Ascending aorta (tissue), 2 donors: ENCODE results near the gene RHBDF1. TPM values are rescaled to one million over a fixed set of nuclear protein-coding genes. Genes with fewer than 3 reads are reported as not detected.

Experiments
- DNase-seq, 2 donors: peaks; one replicate each; pipeline ENCODE4 v3.0.0-alpha.2; 2019; ENCODE audit warnings: low spot score in 2 of 2
- H3K27ac ChIP-seq, 2 donors: fragments of 200-600 bp; sonication (generic); one replicate each; pipeline ENCODE4 v1.5.1; 2016 to 2017; ENCODE audit warnings: mild to moderate bottlenecking in 1 of 2
- H3K27me3 ChIP-seq: fragments of 200-600 bp; sonication (generic); one replicate; pipeline ENCODE4 v1.5.1; 2017
- H3K36me3 ChIP-seq, 2 donors: fragments of 200-600 bp; sonication (generic); one replicate each; pipeline ENCODE4 v1.5.1; 2016
- H3K4me1 ChIP-seq, 2 donors: fragments of 200-600 bp; sonication (generic); one replicate each; pipeline ENCODE4 v1.5.1; 2016 to 2017; ENCODE audit warnings: mild to moderate bottlenecking in 1 of 2
- H3K4me3 ChIP-seq, 2 donors: fragments of 200-600 bp; sonication (generic); one replicate each; pipeline ENCODE4 v1.5.1; 2016 to 2017; ENCODE audit warnings: mild to moderate bottlenecking in 1 of 2
- H3K9me3 ChIP-seq, 2 donors: fragments of 200-600 bp; sonication (generic); one replicate each; pipeline ENCODE4 v1.5.1; 2016
- intact Hi-C: fragments of 100-400 bp; cut with DNase I; formaldehyde crosslinking; loops from one replicate; pipeline ENCODE4 v1.15.1; 2023
- total RNA-seq: library from RNA; depleted of rRNA; stranded (reverse); fragments of >200 nt; gene quantifications from one replicate; pipeline ENCODE4 v1.1.0, GENCODE V29; 2016
- TF ChIP-seq, protein P1 (sequence below), 3 experiments: fragments of 200-600 bp in 2 of 3; fragments of 450-650 bp in 1 of 3; sonication (generic) in 2 of 3; IDR thresholded peaks; one replicate each; pipeline ENCODE4 v1.5.1; 2016 to 2019; ENCODE audit warnings: antibody characterized with exemption in 3 of 3, mild to moderate bottlenecking in 1 of 3, moderate library complexity in 1 of 3

The RHBDF1 gene
- total RNA-seq, 1 donor from 2014 or later: 146 TPM

DNA sequence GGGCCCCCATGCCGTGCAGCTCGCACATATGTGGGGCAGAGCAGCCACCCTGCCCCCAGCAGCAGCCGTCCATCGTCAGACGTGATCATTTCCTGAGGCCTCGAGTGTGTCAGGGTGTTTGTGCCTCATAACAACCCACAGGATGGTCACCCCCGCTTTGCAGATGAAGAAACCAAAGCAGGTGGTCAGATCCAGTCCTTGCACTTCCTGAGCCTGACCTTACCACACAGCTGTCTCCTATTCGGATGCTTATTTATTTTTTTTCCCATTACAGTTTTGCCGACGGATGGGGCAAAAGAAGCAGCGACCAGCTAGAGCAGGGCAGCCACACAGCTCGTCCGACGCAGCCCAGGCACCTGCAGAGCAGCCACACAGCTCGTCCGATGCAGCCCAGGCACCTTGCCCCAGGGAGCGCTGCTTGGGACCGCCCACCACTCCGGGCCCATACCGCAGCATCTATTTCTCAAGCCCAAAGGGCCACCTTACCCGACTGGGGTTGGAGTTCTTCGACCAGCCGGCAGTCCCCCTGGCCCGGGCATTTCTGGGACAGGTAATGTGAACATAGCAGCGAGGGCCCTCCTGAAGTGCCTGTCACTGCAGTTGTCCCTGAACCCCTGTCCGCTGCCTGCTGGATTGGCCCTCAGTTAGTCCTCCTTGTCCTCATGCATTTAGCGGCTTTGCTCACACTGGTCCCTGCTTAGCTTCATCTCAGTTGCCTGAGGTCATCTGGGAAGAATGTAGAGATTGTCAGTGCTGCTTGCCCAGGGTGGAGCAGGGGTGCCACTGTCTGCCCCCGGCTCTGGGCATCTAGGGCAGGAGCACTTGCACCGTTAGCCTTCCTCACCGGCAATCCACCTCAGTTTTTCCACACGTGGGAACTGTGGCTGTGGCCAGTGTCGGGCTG lies 7.0 kb upstream of the RHBDF1 start:
- Histone ChIP-seq H3K4me1 (peaks cover 53 to 59% of the 10 kb centered on the region in 2 donors), H3K36me3 (peaks cover 13 to 23% of the 10 kb centered on the region in 2 donors), H3K9me3 (no peaks in the 10 kb centered on the region), H3K27me3 (no peaks in the 10 kb centered on the region), H3K27ac (peak overlapping the region; percentile 97 to 100), H3K4me3 (peak overlapping the region; percentile 69 to 76)
- intact Hi-C loops: no loop called here
- TF ChIP-seq, protein P1, sequence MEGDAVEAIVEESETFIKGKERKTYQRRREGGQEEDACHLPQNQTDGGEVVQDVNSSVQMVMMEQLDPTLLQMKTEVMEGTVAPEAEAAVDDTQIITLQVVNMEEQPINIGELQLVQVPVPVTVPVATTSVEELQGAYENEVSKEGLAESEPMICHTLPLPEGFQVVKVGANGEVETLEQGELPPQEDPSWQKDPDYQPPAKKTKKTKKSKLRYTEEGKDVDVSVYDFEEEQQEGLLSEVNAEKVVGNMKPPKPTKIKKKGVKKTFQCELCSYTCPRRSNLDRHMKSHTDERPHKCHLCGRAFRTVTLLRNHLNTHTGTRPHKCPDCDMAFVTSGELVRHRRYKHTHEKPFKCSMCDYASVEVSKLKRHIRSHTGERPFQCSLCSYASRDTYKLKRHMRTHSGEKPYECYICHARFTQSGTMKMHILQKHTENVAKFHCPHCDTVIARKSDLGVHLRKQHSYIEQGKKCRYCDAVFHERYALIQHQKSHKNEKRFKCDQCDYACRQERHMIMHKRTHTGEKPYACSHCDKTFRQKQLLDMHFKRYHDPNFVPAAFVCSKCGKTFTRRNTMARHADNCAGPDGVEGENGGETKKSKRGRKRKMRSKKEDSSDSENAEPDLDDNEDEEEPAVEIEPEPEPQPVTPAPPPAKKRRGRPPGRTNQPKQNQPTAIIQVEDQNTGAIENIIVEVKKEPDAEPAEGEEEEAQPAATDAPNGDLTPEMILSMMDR (IDR thresholded peaks at IDR 0.05): no peak
- DNase-seq: no peak

DNA sequence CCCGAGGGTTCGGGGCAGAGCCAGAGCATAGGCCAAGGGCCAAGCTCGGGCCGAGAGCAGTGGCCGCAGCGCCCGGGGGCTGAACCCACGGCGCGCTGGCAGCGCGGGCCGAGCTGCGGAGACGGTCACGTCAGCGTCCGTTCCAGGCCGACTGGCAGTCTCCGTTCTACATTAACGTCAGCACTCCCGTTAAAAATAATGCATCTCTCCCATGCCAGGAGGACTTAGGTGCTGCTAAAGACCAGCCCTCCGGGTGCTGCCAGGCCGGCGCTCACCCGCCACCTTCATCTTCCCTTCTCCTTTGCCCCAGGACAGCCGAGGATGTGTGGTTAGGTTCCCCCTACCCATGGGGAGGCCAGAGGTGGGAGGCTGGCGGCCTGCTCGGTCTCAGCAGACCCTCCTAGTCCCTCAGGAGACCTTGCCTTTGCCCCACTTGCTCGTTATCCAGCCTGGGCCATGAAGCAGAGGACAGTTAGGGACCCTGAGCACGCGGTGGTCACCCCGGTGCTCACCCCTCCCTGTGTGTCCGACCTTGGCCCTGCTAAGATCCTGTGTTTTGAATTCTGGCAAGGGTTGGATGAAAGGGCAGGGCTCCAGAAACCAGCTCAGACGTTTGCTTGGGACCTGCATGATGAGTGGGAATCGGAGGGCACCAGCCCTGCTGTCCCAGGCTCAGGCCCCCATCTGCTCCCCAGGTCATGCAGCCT lies 6.2 kb upstream of the RHBDF1 start:
- DNase-seq: peak in 1 of 2 donors; percentile 77
- peak overlapping the region; percentile 97 to 100 for H3K27ac ChIP-seq
- H3K9me3 ChIP-seq: no peaks in the 10 kb centered on the region
- H3K36me3 ChIP-seq: peaks cover 13 to 23% of the 10 kb centered on the region in 2 donors
- intact Hi-C loops: no loop called here
- H3K27me3 ChIP-seq: no peaks in the 10 kb centered on the region
- TF ChIP-seq, protein P1 (IDR thresholded peaks at IDR 0.05): no peak
- H3K4me1 ChIP-seq: peaks cover 45 to 54% of the 10 kb centered on the region in 2 donors
- H3K4me3 ChIP-seq: peak overlapping the region; percentile 69 to 76

DNA sequence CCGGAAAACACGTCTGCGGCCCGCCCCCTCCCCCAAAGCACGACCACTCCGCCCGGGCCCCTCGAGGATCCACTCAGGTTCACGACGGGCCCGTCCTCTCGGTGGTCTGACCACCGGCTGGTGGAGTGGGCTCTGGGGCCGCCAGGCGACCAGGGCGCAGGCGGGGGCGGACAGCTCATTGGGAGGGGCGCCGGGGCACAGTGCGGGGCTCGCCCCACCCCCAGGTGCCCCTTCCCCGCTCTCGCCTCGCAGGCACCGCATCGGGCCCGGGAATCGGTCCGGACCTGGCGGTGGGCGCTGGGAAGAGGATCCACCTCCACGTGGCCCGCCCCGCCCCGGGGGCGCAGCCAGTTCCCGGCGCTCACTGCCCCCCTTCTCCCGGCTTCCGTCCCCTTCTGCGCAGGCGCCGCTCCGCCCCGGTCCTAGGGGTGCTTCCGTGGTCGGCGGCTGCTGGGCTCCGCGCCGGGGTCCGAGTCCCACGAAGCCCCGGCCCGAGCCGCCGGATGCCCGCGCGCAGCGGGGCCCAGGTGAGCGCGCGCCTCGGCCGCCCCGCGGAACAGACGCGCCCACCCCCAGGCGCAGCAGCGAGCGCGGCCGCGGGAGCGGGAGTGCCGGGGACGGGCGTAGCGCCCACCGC lies 5.5 kb upstream of the RHBDF1 start, which contains the start of gene MPG:
TSS of gene MPG (plus strand) at position 419 of the 637 bp plus-strand sequence. CDS start at position 504, 85 bp downstream.
- peak within 1 kb of the TSS; percentile 97 to 100 for H3K27ac ChIP-seq
- H3K27me3 ChIP-seq: no peaks in the 10 kb centered on the region
- peaks cover 38 to 51% of the 10 kb centered on the region in 2 donors for H3K4me1 ChIP-seq
- peak within 1 kb of the TSS; percentile 69 to 76 for H3K4me3 ChIP-seq
- DNase-seq: peak in 1 of 2 donors; percentile 92
- H3K9me3 ChIP-seq: no peaks in the 10 kb centered on the region
- H3K36me3 ChIP-seq: peaks cover 10 to 20% of the 10 kb centered on the region in 2 donors
- intact Hi-C loops: no loop called here
- TF ChIP-seq, protein P1 (IDR thresholded peaks at IDR 0.05): peak in 1 of 3 experiments; percentile 25

DNA sequence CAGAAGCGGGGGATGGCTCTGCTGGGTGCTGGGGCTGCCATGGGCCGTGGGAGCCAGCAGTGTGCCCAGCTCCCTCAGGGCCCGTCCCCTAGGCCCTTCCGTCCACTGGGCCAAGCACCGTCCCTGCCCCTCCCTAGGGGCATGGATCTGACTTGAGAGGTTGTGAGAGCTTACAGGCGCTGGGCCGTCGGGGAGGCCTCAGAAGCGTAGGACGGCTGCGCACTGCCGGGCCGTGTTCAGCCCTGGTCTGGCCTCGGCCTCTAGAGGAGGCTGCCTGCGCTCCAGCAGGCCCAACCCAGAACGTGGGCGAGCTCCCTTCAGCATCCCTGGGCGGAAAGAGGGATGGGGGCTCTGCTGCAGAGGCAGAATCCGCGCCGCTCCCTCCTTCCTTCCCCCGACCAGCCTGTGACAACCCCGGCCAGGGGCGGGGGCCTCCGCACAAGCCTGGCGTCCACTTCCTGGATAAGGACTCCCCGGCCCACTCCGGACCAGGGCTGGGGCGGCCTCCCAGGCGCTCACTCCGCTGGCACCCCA lies 4.9 kb upstream of the RHBDF1 start:
- Histone ChIP-seq H3K4me3 (peak overlapping the region; percentile 69 to 76), H3K36me3 (peaks cover 7 to 17% of the 10 kb centered on the region in 2 donors), H3K9me3 (no peaks in the 10 kb centered on the region), H3K27ac (peak overlapping the region; percentile 97 to 100), H3K27me3 (no peaks in the 10 kb centered on the region), H3K4me1 (peaks cover 34 to 50% of the 10 kb centered on the region in 2 donors)
- intact Hi-C loops: no loop called here
- TF ChIP-seq, protein P1 (IDR thresholded peaks at IDR 0.05): no peak
- peak in 1 of 2 donors; percentile 81 for DNase-seq
